Right atrium auricular region (tissue), 2 donors: ENCODE results near the gene DTX1. TPM values are rescaled to one million over a fixed set of nuclear protein-coding genes. Genes with fewer than 3 reads are reported as not detected.

Experiments
- DNase-seq: peaks from one replicate; pipeline ENCODE4 v3.0.0-alpha.2; 2019; ENCODE audit warnings: low spot score
- H3K27ac ChIP-seq, 2 donors: fragments of 200-600 bp; sonication (generic); 1 replicate in 1 of 2; 2 replicates in 1 of 2; pipeline ENCODE4 v1.5.1; 2016 to 2019
- H3K27me3 ChIP-seq, 2 donors: fragments of 200-600 bp; sonication (generic); one replicate each; pipeline versions ENCODE4 v1.5.1 to v1.6.0; 2017 to 2019
- H3K36me3 ChIP-seq: fragments of 200-600 bp; sonication (generic); one replicate; pipeline ENCODE4 v1.5.1; 2016
- H3K4me1 ChIP-seq, 2 donors: fragments of 200-600 bp; sonication (generic); one replicate each; pipeline versions ENCODE4 v1.5.1 to v1.6.0; 2017 to 2019
- H3K4me3 ChIP-seq, 2 donors: fragments of 200-600 bp; sonication (generic); 1 replicate in 1 of 2; 2 replicates in 1 of 2; pipeline ENCODE4 v1.5.1; 2017 to 2019; ENCODE audit warnings: mild to moderate bottlenecking in 1 of 2, moderate library complexity in 1 of 2
- H3K9me3 ChIP-seq, 2 donors: fragments of 200-600 bp; sonication (generic); one replicate each; pipeline ENCODE4 v1.5.1; 2019
- total RNA-seq, 2 donors: library from RNA; depleted of rRNA; stranded (reverse); fragments of >200 nt; gene quantifications; one replicate each; pipeline ENCODE4 v1.1.0, GENCODE V29; 2016
- TF ChIP-seq, protein P1 (sequence below), 2 donors: fragments of 200-600 bp; sonication (generic); IDR thresholded peaks; one replicate each; pipeline ENCODE4 v1.5.1; 2019; ENCODE audit warnings: antibody characterized with exemption in 2 of 2

The DTX1 gene
- total RNA-seq, 2 donors from 2014 or later: 1.2 to 4.0 TPM

DNA sequence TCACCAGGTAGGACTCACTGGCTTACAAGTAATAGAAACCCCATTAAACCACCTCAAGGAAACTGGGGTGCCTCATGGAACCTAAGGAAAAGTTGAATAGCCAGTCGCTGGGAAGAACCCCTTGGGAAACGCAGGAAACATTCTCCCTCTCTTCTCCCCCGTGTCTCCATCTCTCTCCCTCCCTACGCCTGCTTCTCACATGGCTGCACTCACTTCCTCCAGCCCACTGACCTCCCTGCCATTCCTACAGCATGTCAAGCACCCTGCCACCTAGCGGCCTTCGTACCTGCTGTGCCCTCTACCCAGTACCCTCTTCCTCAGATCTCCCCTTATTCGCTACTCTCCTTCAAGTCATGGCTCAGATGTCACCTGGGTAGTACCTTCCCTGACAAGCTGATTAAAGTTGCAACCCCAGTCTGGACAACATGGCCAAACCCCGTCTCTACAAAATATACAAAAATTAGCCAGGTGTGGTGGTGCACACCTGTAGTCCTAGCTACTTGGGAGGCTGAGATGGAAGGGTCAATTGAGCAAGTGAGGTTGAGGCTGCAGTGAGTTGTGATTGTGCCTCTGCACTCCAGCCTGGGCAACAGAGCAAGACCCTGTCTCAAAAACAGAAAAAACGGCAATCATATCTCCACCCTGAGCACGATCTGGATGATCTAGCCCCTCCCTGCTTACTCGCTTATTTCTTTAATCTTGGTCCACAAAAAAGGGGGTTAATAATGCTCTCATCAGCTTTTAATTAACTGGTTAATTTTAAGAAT is 6.4 kb upstream of the DTX1 start:
- Histone ChIP-seq H3K36me3 (no peaks in the 10 kb centered on the region), H3K9me3 (no peaks in the 10 kb centered on the region), H3K4me1 (no peaks in the 10 kb centered on the region), H3K4me3 (no peak overlapping the region), H3K27ac (no peak overlapping the region), H3K27me3 (no peaks in the 10 kb centered on the region)
- TF ChIP-seq, protein P1, sequence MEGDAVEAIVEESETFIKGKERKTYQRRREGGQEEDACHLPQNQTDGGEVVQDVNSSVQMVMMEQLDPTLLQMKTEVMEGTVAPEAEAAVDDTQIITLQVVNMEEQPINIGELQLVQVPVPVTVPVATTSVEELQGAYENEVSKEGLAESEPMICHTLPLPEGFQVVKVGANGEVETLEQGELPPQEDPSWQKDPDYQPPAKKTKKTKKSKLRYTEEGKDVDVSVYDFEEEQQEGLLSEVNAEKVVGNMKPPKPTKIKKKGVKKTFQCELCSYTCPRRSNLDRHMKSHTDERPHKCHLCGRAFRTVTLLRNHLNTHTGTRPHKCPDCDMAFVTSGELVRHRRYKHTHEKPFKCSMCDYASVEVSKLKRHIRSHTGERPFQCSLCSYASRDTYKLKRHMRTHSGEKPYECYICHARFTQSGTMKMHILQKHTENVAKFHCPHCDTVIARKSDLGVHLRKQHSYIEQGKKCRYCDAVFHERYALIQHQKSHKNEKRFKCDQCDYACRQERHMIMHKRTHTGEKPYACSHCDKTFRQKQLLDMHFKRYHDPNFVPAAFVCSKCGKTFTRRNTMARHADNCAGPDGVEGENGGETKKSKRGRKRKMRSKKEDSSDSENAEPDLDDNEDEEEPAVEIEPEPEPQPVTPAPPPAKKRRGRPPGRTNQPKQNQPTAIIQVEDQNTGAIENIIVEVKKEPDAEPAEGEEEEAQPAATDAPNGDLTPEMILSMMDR (IDR thresholded peaks at IDR 0.05): no peak
- DNase-seq: no peak

DNA sequence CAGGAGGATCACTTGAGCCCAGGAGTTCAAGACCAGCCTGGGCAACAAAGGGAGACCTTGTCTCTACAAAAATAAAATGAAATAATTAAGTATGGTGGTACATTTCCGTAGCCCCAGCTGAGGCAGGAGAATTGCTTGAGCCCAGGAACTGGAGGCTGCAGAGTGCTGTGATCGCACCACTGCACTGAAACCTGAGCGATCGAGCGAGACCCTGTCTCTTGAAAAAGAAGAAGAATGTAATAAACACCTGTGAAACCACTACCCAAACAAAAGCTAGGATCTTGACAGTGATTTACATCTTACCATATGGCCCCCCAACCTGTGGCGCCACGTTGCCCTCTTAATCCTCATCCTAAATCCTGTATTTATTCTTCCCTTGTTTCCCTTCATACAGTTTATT is 5.7 kb upstream of the DTX1 start:
- Histone ChIP-seq H3K4me3 (no peak overlapping the region), H3K9me3 (no peaks in the 10 kb centered on the region), H3K4me1 (no peaks in the 10 kb centered on the region), H3K36me3 (no peaks in the 10 kb centered on the region), H3K27ac (no peak overlapping the region), H3K27me3 (no peaks in the 10 kb centered on the region)
- DNase-seq: no peak
- TF ChIP-seq, protein P1 (IDR thresholded peaks at IDR 0.05): no peak

DNA sequence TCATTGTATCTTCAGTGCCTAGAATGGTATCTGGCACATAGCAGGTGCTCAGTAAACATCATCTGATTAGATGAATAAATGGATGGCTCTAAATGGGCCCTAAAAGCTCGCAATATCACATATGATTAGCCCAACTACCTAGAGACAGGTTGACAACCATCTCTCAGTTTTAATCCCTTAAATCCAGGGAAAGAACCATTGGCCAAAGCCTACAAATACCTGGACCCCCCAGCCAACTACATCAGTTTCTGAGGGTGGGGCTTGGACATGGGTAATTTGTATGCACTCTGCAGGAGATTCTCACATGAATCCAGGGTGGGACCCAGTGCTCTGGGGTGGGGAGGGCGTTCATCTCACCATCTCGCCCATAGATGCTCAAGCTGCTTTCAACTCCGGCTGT is 4.8 kb upstream of the DTX1 start:
- peaks cover 0 to 5% of the 10 kb centered on the region in 2 donors for H3K4me1 ChIP-seq
- H3K27me3 ChIP-seq: no peaks in the 10 kb centered on the region
- no peak for DNase-seq
- H3K27ac ChIP-seq: no peak overlapping the region
- TF ChIP-seq, protein P1 (IDR thresholded peaks at IDR 0.05): no peak
- no peaks in the 10 kb centered on the region for H3K9me3 ChIP-seq
- H3K4me3 ChIP-seq: no peak overlapping the region
- no peaks in the 10 kb centered on the region for H3K36me3 ChIP-seq

DNA sequence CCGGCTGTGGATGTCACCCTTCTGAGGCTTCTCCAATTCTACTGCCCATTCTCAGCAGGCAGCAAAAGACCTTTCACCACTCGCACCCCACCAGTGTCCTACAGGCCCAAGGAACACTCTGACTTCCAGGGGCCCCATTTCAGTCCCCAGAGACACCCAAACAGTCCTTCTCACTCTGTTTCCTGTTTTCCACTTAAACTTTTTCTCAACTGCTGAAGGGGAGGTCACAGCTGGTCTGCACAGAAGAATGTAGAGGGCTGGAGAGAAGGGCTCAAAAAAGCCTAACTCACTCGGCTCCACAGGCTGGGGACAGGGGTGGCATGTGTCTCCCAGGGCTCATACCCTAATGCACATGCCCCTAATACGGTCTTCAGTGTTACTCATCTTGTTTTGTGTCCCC is 4.2 kb upstream of the DTX1 start:
- no peak for DNase-seq
- no peaks in the 10 kb centered on the region for H3K36me3 ChIP-seq
- H3K9me3 ChIP-seq: no peaks in the 10 kb centered on the region
- H3K27ac ChIP-seq: no peak overlapping the region
- TF ChIP-seq, protein P1 (IDR thresholded peaks at IDR 0.05): no peak
- H3K4me1 ChIP-seq: peaks cover 0 to 11% of the 10 kb centered on the region in 2 donors
- H3K4me3 ChIP-seq: no peak overlapping the region
- peaks cover 0 to 4% of the 10 kb centered on the region in 2 donors for H3K27me3 ChIP-seq

DNA sequence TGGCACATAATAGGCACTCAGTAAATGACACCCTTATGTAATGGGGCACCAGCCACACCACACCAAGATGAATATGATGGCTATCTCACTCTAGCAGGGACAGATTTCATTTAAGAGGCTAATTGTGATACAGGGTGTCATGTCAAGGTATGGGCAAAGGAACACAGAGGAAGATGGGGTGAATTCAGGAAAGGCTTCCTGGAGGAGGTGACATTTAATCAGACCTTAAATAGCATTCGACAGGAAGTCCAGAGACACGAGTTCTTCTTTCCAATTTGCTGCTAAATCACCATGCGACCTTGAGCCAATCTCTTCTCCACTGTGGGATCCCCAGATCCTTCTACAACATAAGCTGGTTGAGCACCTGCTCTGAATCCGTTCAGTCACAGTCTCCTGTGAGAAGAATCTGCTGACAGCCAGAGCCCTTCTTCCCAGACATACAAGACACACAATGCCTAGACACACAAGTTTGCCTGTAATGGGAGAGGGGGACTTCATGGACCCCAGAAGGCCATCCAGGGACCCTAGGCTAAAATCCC is 1.5 kb upstream of the DTX1 start:
- H3K4me1 ChIP-seq: peaks cover 0 to 14% of the 10 kb centered on the region in 2 donors
- no peak overlapping the region for H3K27ac ChIP-seq
- no peak for DNase-seq
- peaks cover 2 to 6% of the 10 kb centered on the region in 2 donors for H3K27me3 ChIP-seq
- TF ChIP-seq, protein P1 (IDR thresholded peaks at IDR 0.05): no peak
- no peak overlapping the region for H3K4me3 ChIP-seq
- no peaks in the 10 kb centered on the region for H3K9me3 ChIP-seq
- H3K36me3 ChIP-seq: no peaks in the 10 kb centered on the region
